ENCODE data around the gene SLC4A2. TPM values are rescaled to one million over a fixed set of nuclear protein-coding genes. Genes with fewer than 3 reads are reported as not detected.
A peak's percentile ranks its signal among the peaks of the same experiment; 100 is the strongest.

SLC4A2 gene
- total RNA-seq, 2 donors from 2014 or later = 76.7 to 169 TPM

DNA sequence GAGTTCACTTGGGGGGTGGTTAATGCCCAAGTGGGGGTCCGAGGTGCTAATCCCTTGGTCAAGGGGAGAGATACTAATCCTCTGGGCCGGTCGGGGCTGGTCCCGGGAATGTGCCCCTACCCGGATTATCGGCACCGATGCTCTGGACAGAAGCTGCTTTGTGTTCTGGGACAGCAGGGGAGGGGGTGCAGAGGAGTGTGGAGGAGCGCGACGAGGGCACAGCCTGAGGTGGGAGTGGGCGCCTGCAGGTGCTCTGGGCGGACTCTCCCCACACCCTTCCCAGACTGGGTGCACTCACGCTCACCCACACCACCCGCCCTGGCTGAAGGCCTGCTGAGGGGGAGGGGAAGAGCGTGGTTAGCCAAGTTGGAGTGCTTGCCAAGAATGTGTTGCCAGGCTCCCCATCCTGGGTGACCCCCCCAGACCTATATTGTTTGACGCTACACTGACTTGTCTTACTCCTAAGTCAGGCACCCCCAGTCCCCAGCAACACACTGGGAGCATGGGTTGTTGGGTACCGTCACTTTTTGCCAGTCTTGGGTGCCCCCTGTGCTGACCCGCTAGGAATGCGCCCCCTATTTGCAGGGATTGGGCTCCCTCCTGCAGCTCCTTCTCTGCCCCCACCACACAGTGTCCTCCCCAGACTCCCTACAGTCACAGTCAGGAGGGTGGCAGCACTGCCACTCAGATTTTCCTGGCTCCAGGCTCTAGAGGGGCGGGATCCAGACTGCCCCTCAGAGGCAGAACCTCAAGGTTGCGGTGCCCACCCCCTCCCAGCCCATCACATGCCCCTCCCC lies 1.2 kb downstream of the SLC4A2 start:
- no peaks in the 10 kb centered on the region for H3K9me3 ChIP-seq
- peak; percentile 72 for DNase-seq
- H3K36me3 ChIP-seq = no peaks in the 10 kb centered on the region
- H3K27ac ChIP-seq = peak overlapping the region; percentile 96
- intact Hi-C loops (cut with DNase I) = no loop called here
- no peaks in the 10 kb centered on the region for H3K27me3 ChIP-seq
- peaks cover 24% of the 10 kb centered on the region for H3K4me1 ChIP-seq
- peak overlapping the region; percentile 46 for H3K4me3 ChIP-seq
- TF ChIP-seq, protein P1, sequence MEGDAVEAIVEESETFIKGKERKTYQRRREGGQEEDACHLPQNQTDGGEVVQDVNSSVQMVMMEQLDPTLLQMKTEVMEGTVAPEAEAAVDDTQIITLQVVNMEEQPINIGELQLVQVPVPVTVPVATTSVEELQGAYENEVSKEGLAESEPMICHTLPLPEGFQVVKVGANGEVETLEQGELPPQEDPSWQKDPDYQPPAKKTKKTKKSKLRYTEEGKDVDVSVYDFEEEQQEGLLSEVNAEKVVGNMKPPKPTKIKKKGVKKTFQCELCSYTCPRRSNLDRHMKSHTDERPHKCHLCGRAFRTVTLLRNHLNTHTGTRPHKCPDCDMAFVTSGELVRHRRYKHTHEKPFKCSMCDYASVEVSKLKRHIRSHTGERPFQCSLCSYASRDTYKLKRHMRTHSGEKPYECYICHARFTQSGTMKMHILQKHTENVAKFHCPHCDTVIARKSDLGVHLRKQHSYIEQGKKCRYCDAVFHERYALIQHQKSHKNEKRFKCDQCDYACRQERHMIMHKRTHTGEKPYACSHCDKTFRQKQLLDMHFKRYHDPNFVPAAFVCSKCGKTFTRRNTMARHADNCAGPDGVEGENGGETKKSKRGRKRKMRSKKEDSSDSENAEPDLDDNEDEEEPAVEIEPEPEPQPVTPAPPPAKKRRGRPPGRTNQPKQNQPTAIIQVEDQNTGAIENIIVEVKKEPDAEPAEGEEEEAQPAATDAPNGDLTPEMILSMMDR (IDR thresholded peaks at IDR 0.05) = no peak
- H3K9ac ChIP-seq (ENCODE audit: low read depth in 2 of 2, low read length in 2 of 2) = peak overlapping the region; percentile 84 to 98

DNA sequence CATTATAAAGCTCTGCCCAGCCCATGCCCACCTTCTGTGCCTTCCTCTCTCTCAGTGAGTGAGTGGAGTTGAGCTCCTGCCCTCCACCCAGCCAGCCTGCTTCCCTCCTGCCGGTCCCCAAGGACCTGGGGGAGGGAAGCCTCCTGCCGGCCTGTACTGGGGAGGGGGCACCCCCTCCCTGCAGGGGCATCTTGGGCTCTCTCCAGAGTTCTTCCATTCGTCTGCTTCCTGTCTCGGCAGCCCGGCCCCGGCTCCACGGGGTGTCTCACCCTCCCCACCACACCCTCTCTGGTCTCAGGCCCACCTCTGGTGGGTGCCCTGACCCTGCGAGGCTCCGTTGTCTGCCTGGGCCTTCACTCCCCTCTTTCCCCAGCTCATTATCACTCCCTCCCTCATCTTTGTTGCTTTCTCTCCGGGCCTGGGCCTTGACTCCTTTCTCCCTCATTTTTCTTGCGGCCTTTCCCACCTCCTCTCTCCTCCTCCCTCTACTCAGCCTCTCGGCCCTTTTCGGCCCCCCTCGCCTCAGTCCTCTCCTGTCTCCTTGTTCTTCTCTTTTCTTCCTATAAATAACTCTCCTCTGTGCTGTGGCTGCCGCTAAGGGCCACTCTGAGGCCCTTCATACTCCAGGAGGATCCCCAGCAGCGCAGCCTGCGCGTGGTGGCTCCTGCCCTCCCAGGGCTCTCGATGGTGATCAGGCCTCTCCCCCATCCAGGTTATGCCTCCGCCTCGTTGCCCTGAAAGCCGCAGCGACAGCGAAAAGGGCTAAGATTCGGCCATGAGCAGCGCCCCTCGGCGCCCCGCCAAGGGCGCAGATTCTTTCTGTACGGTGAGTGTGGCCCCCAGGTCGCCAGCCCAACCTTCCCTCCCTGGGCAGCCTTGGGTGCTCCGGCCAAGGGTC lies 2.1 kb downstream of the SLC4A2 start:
- no peak overlapping the region for H3K4me3 ChIP-seq
- intact Hi-C loops (cut with DNase I) = no loop called here
- DNase-seq = peak; percentile 36
- H3K27me3 ChIP-seq = no peaks in the 10 kb centered on the region
- TF ChIP-seq, protein P1 (IDR thresholded peaks at IDR 0.05) = no peak
- no peaks in the 10 kb centered on the region for H3K9me3 ChIP-seq
- peak overlapping the region in 1 of 2 donors; percentile 98 for H3K9ac ChIP-seq (ENCODE audit: low read depth in 2 of 2, low read length in 2 of 2)
- H3K4me1 ChIP-seq = peaks cover 24% of the 10 kb centered on the region
- no peaks in the 10 kb centered on the region for H3K36me3 ChIP-seq
- H3K27ac ChIP-seq = no peak overlapping the region

DNA sequence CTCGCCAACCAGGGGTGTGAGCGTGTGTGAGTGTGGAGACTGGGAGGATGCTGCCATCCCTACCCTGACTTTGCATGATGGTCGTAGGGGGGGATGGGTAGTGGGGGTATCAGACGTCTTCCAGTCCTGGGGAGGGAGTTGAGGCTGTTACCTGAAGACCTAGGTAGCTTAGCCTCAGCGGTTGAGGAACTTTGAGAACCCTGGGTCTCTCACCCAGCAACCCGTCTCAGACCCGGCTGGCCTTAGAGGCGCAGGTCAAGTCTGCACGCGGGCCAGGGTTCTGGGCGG lies 2.7 kb downstream of the SLC4A2 start:
- Histone ChIP-seq H3K9me3 (no peaks in the 10 kb centered on the region), H3K27me3 (no peaks in the 10 kb centered on the region), H3K4me1 (peaks cover 18% of the 10 kb centered on the region), H3K9ac (ENCODE audit: low read depth in 2 of 2, low read length in 2 of 2) (peak overlapping the region in 1 of 2 donors; percentile 55), H3K36me3 (no peaks in the 10 kb centered on the region), H3K4me3 (no peak overlapping the region), H3K27ac (no peak overlapping the region)
- no peak for DNase-seq
- TF ChIP-seq, protein P1 (IDR thresholded peaks at IDR 0.05) = no peak
- intact Hi-C loops (cut with DNase I) = no loop called here

DNA sequence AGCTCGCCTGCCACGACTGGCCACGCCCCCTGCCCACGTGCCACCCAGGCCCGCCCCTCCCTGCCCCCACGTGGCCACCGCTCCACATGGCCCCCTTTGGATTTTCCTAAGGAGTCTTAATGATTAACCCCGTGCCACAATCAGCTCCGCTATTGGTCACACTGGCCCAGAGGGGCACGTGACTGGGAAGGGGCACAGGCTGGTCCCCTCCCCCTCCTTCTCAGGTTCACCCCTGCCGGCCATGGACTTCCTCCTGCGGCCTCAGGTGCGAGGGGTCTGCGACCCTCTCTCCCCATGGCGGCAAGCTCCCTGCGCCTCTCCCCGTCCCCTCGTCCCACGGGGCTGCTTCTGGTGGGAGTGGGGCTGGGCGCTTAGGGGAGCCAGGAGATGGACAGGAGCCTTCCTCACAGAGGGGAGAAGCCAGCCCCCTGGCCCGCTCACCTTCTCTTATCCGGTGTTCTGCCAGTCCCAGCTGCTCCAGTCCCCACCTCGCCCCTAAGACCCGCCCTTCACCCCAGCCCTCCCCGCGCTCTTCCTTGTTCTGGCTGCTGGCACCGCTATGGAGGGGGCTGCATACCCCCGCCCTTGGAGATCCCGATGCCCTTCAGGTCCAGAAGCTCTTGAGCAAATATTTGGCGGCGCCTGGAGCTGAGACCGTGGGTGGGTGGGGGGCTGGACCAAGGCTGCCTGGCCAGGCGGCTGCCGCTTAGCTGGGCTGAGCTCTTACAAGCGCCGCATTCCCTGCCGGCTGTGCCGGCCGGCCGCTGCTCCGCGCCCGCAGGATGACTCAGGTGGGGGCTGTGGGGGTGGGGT lies 3.2 kb downstream of the SLC4A2 start:
- DNase-seq = peak; percentile 90
- H3K36me3 ChIP-seq = no peaks in the 10 kb centered on the region
- H3K27ac ChIP-seq = peak overlapping the region; percentile 64
- H3K9ac ChIP-seq (ENCODE audit: low read depth in 2 of 2, low read length in 2 of 2) = peak overlapping the region; percentile 58 to 71
- no peaks in the 10 kb centered on the region for H3K27me3 ChIP-seq
- peak overlapping the region; percentile 37 for H3K4me3 ChIP-seq
- H3K9me3 ChIP-seq = no peaks in the 10 kb centered on the region
- TF ChIP-seq, protein P1 (IDR thresholded peaks at IDR 0.05) = no peak
- intact Hi-C loops (cut with DNase I) = no loop called here
- peaks cover 17% of the 10 kb centered on the region for H3K4me1 ChIP-seq

DNA sequence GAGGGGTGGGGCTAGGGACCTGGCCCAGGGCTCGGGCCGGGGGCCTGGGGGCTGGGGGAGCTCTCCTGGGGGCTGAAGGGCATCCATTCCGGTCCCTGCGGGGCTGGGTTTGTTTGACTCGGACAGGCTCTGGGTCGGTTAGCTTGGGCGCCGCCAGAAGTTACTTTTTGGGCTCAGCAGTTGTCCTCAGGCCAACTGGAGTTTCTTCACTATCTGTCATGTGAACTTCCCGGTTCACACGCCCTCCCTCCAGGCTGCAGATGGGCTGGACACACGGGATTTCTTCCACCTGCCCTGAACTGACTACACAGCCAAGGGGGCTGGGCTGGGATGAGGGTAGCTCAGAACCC lies 3.8 kb downstream of the SLC4A2 start:
- Histone ChIP-seq H3K9ac (ENCODE audit: low read depth in 2 of 2, low read length in 2 of 2) (peak overlapping the region in 1 of 2 donors; percentile 26), H3K36me3 (no peaks in the 10 kb centered on the region), H3K9me3 (no peaks in the 10 kb centered on the region), H3K27ac (peak overlapping the region; percentile 64), H3K4me1 (peaks cover 17% of the 10 kb centered on the region), H3K27me3 (no peaks in the 10 kb centered on the region), H3K4me3 (peak overlapping the region; percentile 37)
- DNase-seq = peak; percentile 56
- intact Hi-C loops (cut with DNase I) = no loop called here
- TF ChIP-seq, protein P1 (IDR thresholded peaks at IDR 0.05) = no peak
